Endothelial cell of umbilical vein (primary cell): ENCODE data around the gene FANCC. TPM values are rescaled to one million over a fixed set of nuclear protein-coding genes. Genes with fewer than 3 reads are reported as not detected.

Experiments used
- BruUV-seq: library from RNA; stranded (reverse); fragments of 400-500 nt; replicated peaks from 2 replicates; lab custom pipeline; 2021; lab: Mats Ljungman, UMichigan
- CTCF ChIA-PET: fragments of 300-600, 350-600 bp; sonication (Branson Sonifier 250); formaldehyde crosslinking; loops from one replicate; lab custom pipeline; 2021; ENCODE audit warnings: antibody characterized with exemption, inconsistent platforms; lab: Charles Lee
- POLR2A ChIA-PET: fragments of 300-600, 350-600 bp; sonication (Branson Sonifier 250); formaldehyde crosslinking; loops from one replicate; lab custom pipeline; 2021; ENCODE audit warnings: antibody characterized with exemption, inconsistent platforms; lab: Charles Lee
- DNase-seq: peaks from one replicate; pipeline ENCODE4 v3.0.0-alpha.2; 2011; ENCODE audit warnings: low read depth, low spot score
- FAIRE-seq: peaks from 2 replicates; lab custom pipeline; 2011; peaks lifted over from hg19 to GRCh38; lab: Jason Lieb, UNC
- H2AFZ ChIP-seq: 2 replicates; pipeline ENCODE4 v1.6.0; 2012; ENCODE audit warnings: low read depth, low read length, control low read depth, inconsistent platforms
- H3K27ac ChIP-seq: 2 replicates; pipeline ENCODE4 v1.5.1; 2011; ENCODE audit warnings: low read depth, mild to moderate bottlenecking, control low read depth, low read length, moderate library complexity; ENCODE audit not compliant: insufficient read depth
- H3K27me3 ChIP-seq, 2 experiments: 2 replicates each; pipeline versions ENCODE4 v1.6.0 to v1.6.1; 2011; ENCODE audit warnings: low read length in 2 of 2, mixed read lengths in 1 of 2; ENCODE audit not compliant: control insufficient read depth in 2 of 2, insufficient read depth in 2 of 2
- H3K36me3 ChIP-seq, 2 experiments: 2 replicates in 1 of 2; 3 replicates in 1 of 2; pipeline ENCODE4 v1.5.1; 2011; ENCODE audit warnings: low read length in 2 of 2, mild to moderate bottlenecking in 1 of 2, moderate library complexity in 1 of 2; ENCODE audit not compliant: control insufficient read depth in 2 of 2, insufficient read depth in 2 of 2; ENCODE audit errors: extremely low read depth in 1 of 2
- H3K4me1 ChIP-seq: 3 replicates; pipeline ENCODE4 v1.5.1; 2011; ENCODE audit warnings: mild to moderate bottlenecking, low read length; ENCODE audit not compliant: control insufficient read depth, insufficient read depth; ENCODE audit errors: extremely low read depth
- H3K4me2 ChIP-seq: 2 replicates; pipeline ENCODE4 v1.6.1; 2011; ENCODE audit warnings: low read length, control low read depth, mixed read lengths; ENCODE audit not compliant: insufficient read depth
- H3K4me3 ChIP-seq, 3 experiments: fragments of 200-600 bp in 1 of 3; sonication (generic), shearing (Covaris generic) in 1 of 3; replicated peaks in 1 of 3; 2 replicates each; pipeline ENCODE4 v1.5.1; 2011 to 2016; ENCODE audit warnings: control low read depth in 3 of 3, low read length in 3 of 3, mild to moderate bottlenecking in 2 of 3, inconsistent platforms in 1 of 3, low read depth in 1 of 3, moderate library complexity in 1 of 3; ENCODE audit not compliant: insufficient read depth in 1 of 3
- H3K79me2 ChIP-seq: 2 replicates; pipeline ENCODE4 v1.6.0; 2012; ENCODE audit warnings: low read length, inconsistent platforms; ENCODE audit not compliant: control insufficient read depth, insufficient read depth
- H3K9ac ChIP-seq: replicated peaks from 2 replicates; pipeline ENCODE3; 2011; ENCODE audit warnings: low read length, control low read depth; ENCODE audit not compliant: insufficient read depth; ENCODE audit errors: extremely low read depth
- H3K9me1 ChIP-seq: replicated peaks from 3 replicates; pipeline ENCODE4 v1.6.0; 2011; ENCODE audit warnings: mild to moderate bottlenecking, low read length; ENCODE audit not compliant: control insufficient read depth, insufficient read depth; ENCODE audit errors: extremely low read depth
- H3K9me3 ChIP-seq: replicated peaks from 2 replicates; pipeline ENCODE4 v1.5.1; 2012; ENCODE audit warnings: low read length, inconsistent platforms; ENCODE audit not compliant: control insufficient read depth, insufficient read depth
- H4K20me1 ChIP-seq: replicated peaks from 2 replicates; pipeline ENCODE3; 2011; ENCODE audit warnings: mild to moderate bottlenecking, low read length; ENCODE audit not compliant: control insufficient read depth, insufficient read depth; ENCODE audit errors: extremely low read depth
- CTCF ChIP-seq, 2 donors: IDR thresholded peaks; 1 replicate in 1 of 2; 2 replicates in 1 of 2; pipeline ENCODE4 v1.5.1; 2011; ENCODE audit warnings: low read length in 2 of 2, mild to moderate bottlenecking in 2 of 2, moderate library complexity in 2 of 2, control low read depth in 1 of 2, inconsistent platforms in 1 of 2, low read depth in 1 of 2; ENCODE audit not compliant: insufficient read depth in 1 of 2; ENCODE audit errors: extremely low read depth in 1 of 2
- EZH2 ChIP-seq: IDR thresholded peaks from 2 replicates; pipeline ENCODE4 v1.6.1; 2012; ENCODE audit warnings: borderline replicate concordance, low read depth, mild to moderate bottlenecking, moderate library complexity, low read length, inconsistent platforms; ENCODE audit not compliant: severe bottlenecking
- FOS ChIP-seq: IDR thresholded peaks from 2 replicates; pipeline ENCODE4 v1.6.1; 2011; ENCODE audit warnings: mild to moderate bottlenecking, low read length, moderate library complexity, borderline replicate concordance; ENCODE audit not compliant: insufficient read depth
- GATA2 ChIP-seq: IDR thresholded peaks from 2 replicates; pipeline ENCODE4 v1.7.0; 2011; ENCODE audit warnings: low read depth, mild to moderate bottlenecking, moderate library complexity, mixed read lengths, low read length; ENCODE audit not compliant: insufficient read length, insufficient read depth
- JUN ChIP-seq: IDR thresholded peaks from 2 replicates; pipeline ENCODE4 v1.6.1; 2011; ENCODE audit warnings: borderline replicate concordance, low read depth; ENCODE audit not compliant: insufficient read length, insufficient read depth
- MYC ChIP-seq: IDR thresholded peaks from one replicate; pipeline ENCODE4 v1.6.1; 2011; ENCODE audit warnings: mild to moderate bottlenecking, low read depth, low read length
- POLR2A ChIP-seq: IDR thresholded peaks from 2 replicates; pipeline ENCODE4 v1.6.1; 2012; ENCODE audit warnings: low read depth, mild to moderate bottlenecking, control low read depth, low read length
- POLR2AphosphoS5 ChIP-seq: IDR thresholded peaks from 2 replicates; pipeline ENCODE4 v1.6.1; 2012; ENCODE audit warnings: low read depth, mild to moderate bottlenecking, control low read depth, low read length, moderate library complexity; ENCODE audit not compliant: insufficient read depth
- dilution Hi-C: fragments of 300-500 bp; cut with MboI; formaldehyde crosslinking; loops from one replicate; pipeline ENCODE4 v1.15.0; 2019; ENCODE audit warnings: low sequenced_read_pairs; ENCODE audit not compliant: extremely low pct_ligation_motif_present
- intact Hi-C: fragments of 100-400 bp; cut with micrococcal nuclease; formaldehyde crosslinking; loops from one replicate; pipeline ENCODE4 v1.10.0; 2022
- polyA plus RNA-seq, 4 experiments: library from polyadenylated mRNA; depleted of rRNA in 3 of 4; stranded (reverse) in 3 of 4; unstranded in 1 of 4; fragments of >200 nt; gene quantifications; 2 replicates each; pipeline versions ENCODE4 v1.2.1 to v1.2.3, GENCODE V29; 2011 to 2012; ENCODE audit warnings: missing spikeins in 1 of 4
- total RNA-seq: library from RNA; stranded (reverse); gene quantifications from 2 replicates; pipeline ENCODE4 v1.2.3, GENCODE V29; 2021

FANCC gene
- total and polyA plus RNA-seq, 2 donors (not counting 3 experiments of a cell fraction or from before 2014, with no cell fraction given), result 5.7 to 13.1 TPM

GRCh38 chr9:95126739-95127138 is 190.8 kb downstream of the FANCC start:
- ChIA-PET CTCF (interaction anchor here (0.8 to 13.7 kb wide), 17 partner anchors 9 to 1091 kb away, joined by 3 to 707 read pairs (median 9); no protein-coding TSS in a partner anchor), POLR2A (interaction anchor here (1.6 kb wide), 1 partner anchor 446 kb away, joined by 6 read pairs; no protein-coding TSS in a partner anchor)
- dilution Hi-C loops, result loop anchor here (25.0 kb wide), 1 partner anchor 464 kb away; no protein-coding TSS in a partner anchor
- FAIRE-seq (no peak), DNase-seq (no peak)
- Histone ChIP-seq H2AFZ (no peak overlapping the region), H3K4me1 (no peaks in the 10 kb centered on the region), H3K4me2 (no peak overlapping the region), H3K4me3 (no peak overlapping the region), H3K9ac (no peak overlapping the region), H3K27me3 (no peaks in the 10 kb centered on the region), H4K20me1 (no peaks in the 10 kb centered on the region), H3K9me3 (no peaks in the 10 kb centered on the region), H3K36me3 (no peaks in the 10 kb centered on the region), H3K79me2 (no peaks in the 10 kb centered on the region), H3K27ac (no peak overlapping the region), H3K9me1 (no peaks in the 10 kb centered on the region)
- BruUV-seq, result no TSS peak
- no peak for TF ChIP-seq POLR2A
- TF ChIP-seq CTCF (IDR thresholded peaks at IDR 0.05; ENCODE audit: extremely low read depth in 1 of 2, insufficient read depth in 1 of 2, low read depth in 1 of 2, low read length in 2 of 2), result no peak
- intact Hi-C loops, result loop anchor here (1.0 to 2.0 kb wide), 4 partner anchors 120 to 457 kb away; no protein-coding TSS in a partner anchor

- H3K36me3 ChIP-seq, result no peaks in the 10 kb centered on the region
- intact Hi-C loops (loop anchor here (1.0 to 2.0 kb wide), 2 partner anchors 30 to 119 kb away; no protein-coding TSS in a partner anchor), dilution Hi-C loops (loop anchor here (25.0 kb wide), 1 partner anchor 463 kb away; no protein-coding TSS in a partner anchor)
- H4K20me1 ChIP-seq, result no peaks in the 10 kb centered on the region
- H3K27me3 ChIP-seq, result no peaks in the 10 kb centered on the region
- H3K79me2 ChIP-seq, result no peaks in the 10 kb centered on the region
- H3K4me1 ChIP-seq, result no peaks in the 10 kb centered on the region
- DNase-seq, result no peak
- FAIRE-seq, result no peak
- H3K9me1 ChIP-seq, result no peaks in the 10 kb centered on the region
- BruUV-seq, result no TSS peak
- H3K27ac ChIP-seq, result no peak overlapping the region
- no peak overlapping the region for H2AFZ ChIP-seq
- no peak overlapping the region for H3K9ac ChIP-seq
- H3K4me2 ChIP-seq, result no peak overlapping the region
- H3K9me3 ChIP-seq, result no peaks in the 10 kb centered on the region
- H3K4me3 ChIP-seq, result no peak overlapping the region
- ChIA-PET POLR2A (no interaction called here), CTCF (interaction anchor here (1.0 to 13.7 kb wide), 10 partner anchors 8 to 456 kb away, joined by 3 to 707 read pairs (median 6); no protein-coding TSS in a partner anchor)
- no peak for TF ChIP-seq EZH2
- no peak for TF ChIP-seq MYC
- no peak for TF ChIP-seq FOS
- no peak for TF ChIP-seq JUN
- no peak for TF ChIP-seq GATA2
- TF ChIP-seq POLR2AphosphoS5, result no peak
- no peak for TF ChIP-seq POLR2A
- TF ChIP-seq CTCF (IDR thresholded peaks at IDR 0.05; ENCODE audit: extremely low read depth in 1 of 2, insufficient read depth in 1 of 2, low read depth in 1 of 2, low read length in 2 of 2), result no peak
Observed at GRCh38 chr9:95125652-95126051, 191.9 kb downstream of the FANCC start.
